Erythroblast (primary cell): ENCODE results near the gene ADNP.

Experiments used
- DNase-seq, 2 experiments: peaks; one replicate each; lab custom pipeline; 2025; lab: John Stamatoyannopoulos, UW
- GATA1 ChIP-seq: IDR thresholded peaks from 2 replicates; pipeline ENCODE4 v1.6.1; 2011; ENCODE audit warnings: low read depth, mild to moderate bottlenecking, control low read depth, low read length, moderate library complexity
- POLR2A ChIP-seq: IDR thresholded peaks from 2 replicates; pipeline ENCODE4 v1.6.1; 2011; ENCODE audit warnings: mild to moderate bottlenecking, low read length

The ADNP gene

DNA sequence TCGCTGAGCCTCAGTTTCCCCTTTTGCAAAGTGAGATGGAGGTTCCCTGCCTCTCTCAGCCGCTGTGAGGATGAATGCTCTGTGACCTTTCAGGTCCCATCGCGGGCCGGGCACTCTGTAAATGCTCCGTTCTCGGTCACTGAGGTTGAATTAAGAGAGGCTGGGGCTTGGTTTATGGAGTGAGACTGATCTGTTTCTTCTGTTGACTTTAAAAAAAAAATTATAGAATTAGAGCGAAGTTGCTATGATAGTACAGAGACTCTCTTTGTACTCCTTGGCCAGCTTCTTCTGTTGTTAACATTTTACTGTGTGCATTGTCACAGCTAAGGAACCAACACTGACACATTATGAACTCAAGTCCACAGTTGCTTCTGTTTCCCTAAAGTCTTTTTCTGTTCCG, 64.4 kb downstream of the ADNP start:
- TF ChIP-seq POLR2A = no peak
- TF ChIP-seq GATA1 = no peak
- DNase-seq = no peak

GRCh38 chr20:50866036-50866685, 65.1 kb downstream of the ADNP start:
- no peak for TF ChIP-seq POLR2A
- TF ChIP-seq GATA1 = no peak
- no peak for DNase-seq

- TF ChIP-seq POLR2A (no peak), GATA1 (no peak)
- no peak for DNase-seq
Observed at GRCh38 chr20:50865591-50865990, 65.6 kb downstream of the ADNP start.

- DNase-seq = no peak
- TF ChIP-seq POLR2A (no peak), GATA1 (no peak)
Observed at GRCh38 chr20:50865114-50865513, 66.1 kb downstream of the ADNP start.

DNA sequence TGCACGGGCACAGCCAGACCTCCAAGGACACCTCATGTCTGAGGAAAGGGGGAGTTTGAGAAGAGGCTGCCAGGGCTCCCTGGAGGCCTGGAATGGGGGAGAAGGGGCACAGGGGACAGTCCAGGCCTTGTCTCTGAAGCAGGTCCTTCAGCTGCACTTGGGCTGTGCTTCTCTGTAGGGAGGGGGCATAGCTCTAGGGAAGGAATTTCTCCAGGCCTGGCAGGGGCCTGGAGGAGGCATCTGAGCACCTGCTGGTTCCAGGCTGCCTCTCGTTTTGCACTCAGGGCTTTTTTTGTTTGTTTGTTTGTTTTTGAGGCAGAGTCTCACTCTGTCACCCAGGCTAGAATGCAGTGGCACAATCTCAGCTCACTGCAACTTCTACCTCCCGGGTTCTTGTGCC, 68.7 kb downstream of the ADNP start:
- no peak for DNase-seq
- TF ChIP-seq POLR2A (no peak), GATA1 (no peak)

DNA sequence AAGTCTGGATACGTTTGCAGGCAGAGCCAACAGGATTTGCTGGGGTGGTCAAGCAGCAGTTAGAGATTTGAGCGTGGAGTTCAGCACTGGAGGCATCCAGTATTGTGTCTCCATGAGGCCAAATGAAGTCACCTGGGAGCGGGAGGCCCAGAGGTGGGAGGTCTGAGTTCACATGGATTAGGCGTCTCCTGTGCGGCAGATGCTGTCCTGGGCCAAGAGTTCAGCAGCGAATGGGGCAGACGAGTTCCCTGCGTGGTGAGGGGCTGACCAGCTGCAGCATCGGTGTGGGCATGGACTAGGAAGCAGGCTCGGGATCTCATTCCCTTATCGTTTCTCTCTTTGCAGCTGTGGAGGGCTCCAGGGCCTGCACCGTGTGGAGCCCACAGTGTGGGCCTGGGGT, 70.2 kb downstream of the ADNP start:
- DNase-seq = no peak
- TF ChIP-seq GATA1 = no peak
- no peak for TF ChIP-seq POLR2A

DNA sequence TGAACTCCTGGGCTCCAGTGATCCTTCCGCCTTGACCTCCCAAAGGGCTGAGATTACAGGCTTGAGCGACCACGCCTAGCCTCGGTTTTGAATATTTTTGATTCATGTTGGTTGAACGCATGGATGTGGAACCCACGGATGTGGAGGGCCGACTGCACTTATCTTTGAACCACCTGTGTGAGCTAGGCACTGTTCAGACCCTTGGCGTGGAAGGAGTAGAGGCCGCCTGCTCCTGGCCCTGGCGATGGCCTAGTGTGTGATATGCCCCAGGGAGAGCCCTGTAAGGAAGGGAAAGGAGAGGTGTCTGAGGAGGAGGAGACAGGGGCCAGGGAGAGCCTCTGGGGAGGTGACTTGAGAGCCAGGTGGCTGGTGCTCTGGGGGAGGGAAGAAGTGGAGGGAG, 72.1 kb downstream of the ADNP start:
- TF ChIP-seq POLR2A = no peak
- no peak for TF ChIP-seq GATA1
- no peak for DNase-seq

DNA sequence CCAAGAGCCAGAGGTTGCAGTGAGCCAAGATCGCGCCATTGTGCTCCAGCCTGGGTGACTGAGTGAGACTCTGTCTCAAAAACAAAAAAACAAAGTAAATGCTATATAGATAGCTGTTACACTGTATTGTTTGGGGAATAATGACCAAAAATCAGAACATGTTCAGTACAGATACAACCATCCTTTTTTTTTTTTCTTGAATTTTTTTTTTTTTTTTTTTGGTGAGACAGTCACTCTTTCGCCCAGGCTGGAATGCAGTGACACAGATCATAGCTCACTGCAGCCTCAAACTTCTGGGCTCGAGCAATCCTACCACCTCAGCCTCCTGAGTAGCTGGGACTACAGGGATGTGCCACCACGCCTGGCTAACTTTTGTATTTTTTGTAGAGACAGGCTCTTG, 72.7 kb downstream of the ADNP start:
- no peak for DNase-seq
- TF ChIP-seq GATA1 = no peak
- no peak for TF ChIP-seq POLR2A

DNA sequence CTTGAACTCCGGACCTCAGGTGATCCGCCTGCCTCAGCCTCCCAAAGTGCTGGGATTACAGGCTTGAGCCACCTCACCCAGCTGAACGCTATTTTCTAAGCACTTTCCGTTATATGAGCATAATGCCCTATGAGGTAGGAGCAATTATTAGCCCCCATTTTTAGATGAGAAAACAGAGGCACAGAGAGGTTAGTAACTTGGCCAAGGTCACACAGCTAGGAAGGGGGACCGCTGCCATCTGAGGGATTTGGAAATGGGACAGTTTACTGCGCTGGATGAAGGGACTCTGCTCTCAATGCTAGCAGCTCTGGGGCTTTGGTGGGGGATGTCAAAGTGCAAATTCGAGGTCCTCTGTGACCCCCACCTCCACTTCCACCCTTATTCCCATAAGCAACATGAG, 73.9 kb downstream of the ADNP start:
- no peak for TF ChIP-seq POLR2A
- no peak for TF ChIP-seq GATA1

GRCh38 chr20:50856475-50857041, 74.7 kb downstream of the ADNP start:
- no peak for TF ChIP-seq POLR2A
- no peak for TF ChIP-seq GATA1
- no peak for DNase-seq

More for the DNA sequence above, 73.9 kb downstream of the ADNP start:
- DNase-seq = no peak

GRCh38 chr20:50855498-50856474, 75.5 kb downstream of the ADNP start:
- no peak for DNase-seq
- TF ChIP-seq GATA1 = no peak
- TF ChIP-seq POLR2A = no peak

DNA sequence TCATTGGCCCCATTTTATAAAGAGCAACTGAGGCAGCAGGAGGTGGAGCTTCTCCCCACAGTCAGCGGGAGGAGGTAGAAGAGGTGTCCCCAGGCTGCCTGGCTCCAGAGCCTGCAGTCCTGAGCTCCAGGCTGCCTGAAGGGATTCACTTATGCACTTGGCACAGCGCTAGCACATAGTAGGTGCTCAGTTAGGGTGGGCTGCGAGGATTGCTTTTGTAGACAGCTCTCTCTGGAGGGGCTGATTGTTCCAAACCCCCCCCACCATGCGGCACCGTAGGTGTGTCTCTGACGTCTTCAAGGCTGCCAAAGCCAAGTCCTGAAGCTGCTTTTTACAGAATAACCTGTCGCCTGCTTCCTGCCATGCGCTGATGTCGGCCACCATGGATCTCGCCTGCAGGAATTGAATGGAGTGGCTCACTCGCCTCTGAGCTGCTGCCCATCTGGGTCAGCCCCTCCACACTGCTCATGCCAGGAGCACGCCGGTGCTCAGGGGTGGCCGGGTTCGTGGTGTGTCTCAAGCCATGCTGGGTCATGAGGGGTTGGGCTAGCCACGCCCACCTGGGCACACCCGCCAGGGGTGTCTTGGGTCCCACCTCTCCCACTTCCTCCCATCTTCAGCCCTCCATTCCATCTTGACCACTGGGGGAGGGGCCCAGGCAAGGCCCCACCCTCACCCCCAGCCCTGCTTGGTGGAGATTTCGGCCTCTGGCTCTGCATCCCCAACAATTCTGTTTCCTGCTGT, 76.6 kb downstream of the ADNP start:
- no peak for DNase-seq
- no peak for TF ChIP-seq POLR2A
- no peak for TF ChIP-seq GATA1

- no peak for DNase-seq
- TF ChIP-seq GATA1 = no peak
- no peak for TF ChIP-seq POLR2A
Observed at GRCh38 chr20:50852085-50852484, 79.2 kb downstream of the ADNP start.
